ENCODE data around the gene ZNF276. TPM values are rescaled to one million over a fixed set of nuclear protein-coding genes. Genes with fewer than 3 reads are reported as not detected.

The ZNF276 gene
- total and polyA plus RNA-seq, 2 of the 8 experiments (the other 6 are each of a cell fraction or from before 2014, with no cell fraction given) = 6.4 to 9.3 TPM

- no peak within 1 kb of the TSS for H2AK5ac ChIP-seq (ENCODE audit: low read depth, low read length)
- H3K4me2 ChIP-seq (ENCODE audit: insufficient read depth in 1 of 2, low read depth in 2 of 2, low read length in 2 of 2) = peak within 1 kb of the TSS; percentile 67 to 96
- no peak within 1 kb of the TSS for H4K91ac ChIP-seq (replicated peaks; ENCODE audit: insufficient read length, low read length)
- no peaks in the 10 kb centered on the region for H3K79me1 ChIP-seq (ENCODE audit: low read depth, low read length)
- H2BK5ac ChIP-seq (ENCODE audit: low read depth, low read length) = peak within 1 kb of the TSS; percentile 60; the same call in 1 of the 2 replicates
- H3K36me3 ChIP-seq (ENCODE audit: control insufficient read depth in 2 of 4, insufficient read depth in 4 of 4, low read length in 3 of 4) = peaks cover 0 to 7% (median under 1%) of the 10 kb centered on the region in 4 experiments; a peak in 3 of 8 replicates
- no peak within 1 kb of the TSS for H3K23ac ChIP-seq (ENCODE audit: insufficient read length)
- peaks cover 13% of the 10 kb centered on the region; the same call in 1 of the 2 replicates for H3K23me2 ChIP-seq (ENCODE audit: low read depth, low read length)
- H3K27ac ChIP-seq (ENCODE audit: low read depth, low read length) = peak within 1 kb of the TSS; percentile 13; the same call in 1 of the 2 replicates
- no peak within 1 kb of the TSS for H2BK20ac ChIP-seq (ENCODE audit: low read length)
- no peak within 1 kb of the TSS for H2BK120ac ChIP-seq (replicated peaks; ENCODE audit: low read depth, low read length)
- no peaks in the 10 kb centered on the region for H3K79me2 ChIP-seq (ENCODE audit: control insufficient read depth in 1 of 2, insufficient read depth in 2 of 2, low read length in 2 of 2)
- peak; percentile 86 to 99 for DNase-seq (ENCODE audit: low read depth in 1 of 2, low spot score in 2 of 2)
- POLR2A ChIA-PET (ENCODE audit: partially characterized antibody) = interaction anchor here (0.6 to 16.7 kb wide), 13 partner anchors 11 to 140 kb away, joined by 3 to 193 read pairs (median 5); partner anchors contain the start of genes CDK10, CHMP1A, CPNE7 and SPATA33
- no peak within 1 kb of the TSS; the same call in 1 of the 2 replicates for H2AFZ ChIP-seq (ENCODE audit: low read length)
- H3K9me3 ChIP-seq (ENCODE audit: insufficient read depth in 2 of 2, low read depth in 1 of 2, low read length in 1 of 2) = no peaks in the 10 kb centered on the region
- H4K8ac ChIP-seq (ENCODE audit: extremely low read depth, insufficient read depth, low read length) = peak within 1 kb of the TSS; percentile 71
- no peak within 1 kb of the TSS; the same call in 1 of the 2 replicates for H2BK12ac ChIP-seq (ENCODE audit: low read depth, low read length)
- 2% methylated on average over 45 of the region's 97 CpGs; no CpG with 5 or more reads in 1 of the 2 experiments for whole genome bisulfite sequencing, 2 experiments (ENCODE audit: extremely low coverage in 1 of 2, insufficient coverage in 1 of 2, insufficient read length in 1 of 2, insufficient replicate concordance in 2 of 2, low coverage in 1 of 2, low lambda C conversion rate in 2 of 2, missing lambda C conversion rate in 1 of 2)
- H3K27me3 ChIP-seq (replicated peaks in 1 of 4; ENCODE audit: control insufficient read depth in 3 of 4, extremely low read depth in 1 of 4, insufficient read depth in 3 of 4, low read length in 3 of 4) = peaks cover 0 to 9% (median 2%) of the 10 kb centered on the region in 4 experiments; a peak in 3 of 7 replicates
- H3K14ac ChIP-seq (ENCODE audit: insufficient read length) = no peak within 1 kb of the TSS
- H3K18ac ChIP-seq (ENCODE audit: extremely low read depth, low read length) = peak within 1 kb of the TSS; percentile 78
- no peak for FAIRE-seq
- CTCF ChIA-PET (ENCODE audit: partially characterized antibody) = interaction anchor here (0.6 to 3.7 kb wide), 9 partner anchors 9 to 997 kb away, joined by 3 to 36 read pairs (median 13); no protein-coding TSS in a partner anchor
- H3K9ac ChIP-seq (replicated peaks in 1 of 4; ENCODE audit: extremely low read depth in 1 of 4, low read depth in 3 of 4, low read length in 3 of 4) = peak within 1 kb of the TSS in 3 of 4 experiments; percentile 64 to 68 (median 65); a peak in 4 of 7 replicates
- H3K4me1 ChIP-seq (replicated peaks in 1 of 4; ENCODE audit: control insufficient read depth in 3 of 4, insufficient read depth in 4 of 4, low read length in 3 of 4) = peaks cover 0 to 16% (median 7%) of the 10 kb centered on the region in 4 experiments; a peak in 5 of 7 replicates
- no peak within 1 kb of the TSS for H3K56ac ChIP-seq (replicated peaks; ENCODE audit: insufficient read length, low read depth, low read length)
- H4K5ac ChIP-seq (ENCODE audit: insufficient read length, low read depth, low read length) = peak within 1 kb of the TSS; percentile 12
- peak within 1 kb of the TSS; percentile 38 for H3K4ac ChIP-seq (replicated peaks; ENCODE audit: insufficient read length, low read depth, low read length)
- peaks cover 0 to 18% of the 10 kb centered on the region in 2 experiments for H4K20me1 ChIP-seq (replicated peaks in 1 of 2; ENCODE audit: control insufficient read depth in 1 of 2, insufficient read depth in 2 of 2, low read length in 2 of 2)
- peak within 1 kb of the TSS; percentile 88; the same call in 1 of the 2 replicates for H2BK15ac ChIP-seq (ENCODE audit: low read length)
- peak within 1 kb of the TSS; percentile 49 to 78 (median 74) for H3K4me3 ChIP-seq (ENCODE audit: extremely low read depth in 1 of 4, insufficient read depth in 2 of 4, low read depth in 3 of 4, low read length in 4 of 4)
- TF ChIP-seq RBBP5 (IDR thresholded peaks at IDR 0.05; ENCODE audit: borderline replicate concordance, low read depth, low read length) (0 out of 2 replicates have a peak, but pooled peaks have one; percentile 0), CBX8 (IDR thresholded peaks at IDR 0.05; ENCODE audit: borderline replicate concordance, low read depth, low read length) (no peak), KDM4A (IDR thresholded peaks at IDR 0.05; ENCODE audit: low read depth, low read length, severe bottlenecking) (peak; percentile 56), SRF (IDR thresholded peaks at IDR 0.05; ENCODE audit: low read depth, low read length) (no peak), BACH1 (IDR thresholded peaks at IDR 0.05; ENCODE audit: low read length) (0 out of 2 replicates have a peak, but pooled peaks have one; percentile 9), EP300 (IDR thresholded peaks at IDR 0.05; ENCODE audit: borderline replicate concordance in 1 of 2, low read depth in 2 of 2, low read length in 2 of 2) (no peak), SIN3A (conservative IDR thresholded peaks at IDR 0.05 in 1 of 2, IDR thresholded peaks at IDR 0.05 in 1 of 2; ENCODE audit: low read depth in 1 of 2, low read length in 2 of 2) (peak in 1 of 2 experiments; percentile 92; a peak in 2 of 4 replicates), E2F6 (IDR thresholded peaks at IDR 0.05) (peak; percentile 43; the same call in 1 of the 2 replicates)
Observed at GRCh38 chr16:89701425-89702406, 19.6 kb upstream of the ZNF276 start, which contains the start of gene SPATA2L. SPATA2L (minus strand) TSS chr16:89701705; CDS start chr16:89701232, 473 bp downstream.

Data from H1 (cell line).